ENCODE results near the gene TYK2.

TYK2 gene

GRCh38 chr19:10333758-10334587 is 46.4 kb downstream of the TYK2 start:
- DNase-seq (ENCODE audit: low read depth): peak; percentile 13

GRCh38 chr19:10332965-10333757 is 47.2 kb downstream of the TYK2 start, which contains the start of gene RAVER1:
Gene RAVER1, minus strand, starts transcription at chr19:10333529. Its CDS starts 22 bp downstream, at chr19:10333507.
- peak; percentile 98 for DNase-seq (ENCODE audit: low read depth)

- no peak for DNase-seq (ENCODE audit: low read depth)
These were observed 48.0 kb downstream of the TYK2 start for GRCh38 chr19:10332158-10332964.

GRCh38 chr19:10329555-10329954 is 50.8 kb downstream of the TYK2 start:
- no peak for DNase-seq (ENCODE audit: low read depth)

GRCh38 chr19:10328558-10329429 is 51.6 kb downstream of the TYK2 start:
- DNase-seq (ENCODE audit: low read depth): no peak

GRCh38 chr19:10327793-10328192 is 52.6 kb downstream of the TYK2 start:
- no peak for DNase-seq (ENCODE audit: low read depth)

GRCh38 chr19:10325732-10326131 is 54.6 kb downstream of the TYK2 start:
- DNase-seq (ENCODE audit: low read depth): no peak

- no peak for DNase-seq (ENCODE audit: low read depth)
These were observed 58.2 kb downstream of the TYK2 start for GRCh38 chr19:10321874-10322835.

GRCh38 chr19:10321417-10321797 is 59.0 kb downstream of the TYK2 start:
- no peak for DNase-seq (ENCODE audit: low read depth)

GRCh38 chr19:10320602-10321416 is 59.6 kb downstream of the TYK2 start:
- no peak for DNase-seq (ENCODE audit: low read depth)

- DNase-seq (ENCODE audit: low read depth): no peak
These were observed 61.3 kb downstream of the TYK2 start for GRCh38 chr19:10318807-10319682.

- no peak for DNase-seq (ENCODE audit: low read depth)
These were observed 62.4 kb downstream of the TYK2 start for GRCh38 chr19:10317857-10318462.

GRCh38 chr19:10317045-10317856 is 63.1 kb downstream of the TYK2 start:
- no peak for DNase-seq (ENCODE audit: low read depth)

- no peak for DNase-seq (ENCODE audit: low read depth)
These were observed 63.9 kb downstream of the TYK2 start for GRCh38 chr19:10316229-10317044.

GRCh38 chr19:10315335-10316214 is 64.8 kb downstream of the TYK2 start, which contains the start of gene FDX2:
Gene FDX2, minus strand, starts transcription at chr19:10316015. Its CDS starts 19 bp downstream, at chr19:10315996.
- DNase-seq (ENCODE audit: low read depth): peak; percentile 79
